Measurements from ENCODE around the gene GMDS. TPM values are rescaled to one million over a fixed set of nuclear protein-coding genes. Genes with fewer than 3 reads are reported as not detected.

The GMDS gene
- total and polyA plus RNA-seq, 2 experiments from 2014 or later = 3.0 to 12.6 TPM

DNA sequence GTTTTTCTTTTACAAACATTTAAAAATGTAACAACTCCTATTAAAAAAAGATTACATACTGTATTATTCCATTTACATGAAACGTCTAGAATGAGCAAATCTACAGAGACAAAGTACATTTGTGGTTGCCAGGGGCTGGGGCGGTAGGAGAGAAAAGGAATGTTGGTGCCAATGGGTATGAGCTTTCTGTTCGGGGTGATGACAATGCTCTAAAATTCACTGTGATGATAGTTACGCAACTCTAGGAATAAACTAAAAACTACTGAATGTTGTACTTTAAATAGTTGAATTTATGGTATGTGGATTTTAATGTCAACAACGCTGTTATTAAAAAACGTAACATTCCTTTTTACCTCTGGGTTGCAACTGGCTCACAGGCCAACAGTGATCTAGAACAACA is 211.1 kb downstream of the GMDS start:
- no peak for TF ChIP-seq EZH2phosphoT487 (IDR thresholded peaks at IDR 0.05; ENCODE audit: insufficient read depth, low read depth)
- TF ChIP-seq EZH2 (IDR thresholded peaks at IDR 0.05; ENCODE audit: insufficient read depth, poor library complexity, severe bottlenecking) = no peak
- no peak overlapping the region for H2AFZ ChIP-seq
- H4K20me1 ChIP-seq (ENCODE audit: insufficient read depth) = no peaks in the 10 kb centered on the region
- no peak for DNase-seq
- H3K9me3 ChIP-seq (ENCODE audit: low read depth) = no peaks in the 10 kb centered on the region
- in situ Hi-C loops (cut with MboI) = no loop called here
- H3K27ac ChIP-seq = no peak overlapping the region
- no peaks in the 10 kb centered on the region for H3K27me3 ChIP-seq (replicated peaks; ENCODE audit: insufficient read depth)
- 80 to 84% methylated on average over 6 of the region's 6 CpGs for WGBS, 2 experiments (ENCODE audit: low coverage in 1 of 2, low lambda C conversion rate in 2 of 2, missing lambda C conversion rate in 2 of 2)
- H3F3A ChIP-seq (ENCODE audit: insufficient read depth) = no peaks in the 10 kb centered on the region
- H3K79me2 ChIP-seq (ENCODE audit: insufficient read depth) = no peaks in the 10 kb centered on the region
- H3K9me2 ChIP-seq (ENCODE audit: insufficient read depth) = no peaks in the 10 kb centered on the region
- H3K9ac ChIP-seq = no peak overlapping the region
- no peaks in the 10 kb centered on the region for H3K4me1 ChIP-seq (ENCODE audit: insufficient read depth)
- no peaks in the 10 kb centered on the region for H3K36me3 ChIP-seq (ENCODE audit: low read depth)
- no peak overlapping the region for H3K4me2 ChIP-seq (ENCODE audit: unreplicated experiment)
- H3K4me3 ChIP-seq = no peak overlapping the region

DNA sequence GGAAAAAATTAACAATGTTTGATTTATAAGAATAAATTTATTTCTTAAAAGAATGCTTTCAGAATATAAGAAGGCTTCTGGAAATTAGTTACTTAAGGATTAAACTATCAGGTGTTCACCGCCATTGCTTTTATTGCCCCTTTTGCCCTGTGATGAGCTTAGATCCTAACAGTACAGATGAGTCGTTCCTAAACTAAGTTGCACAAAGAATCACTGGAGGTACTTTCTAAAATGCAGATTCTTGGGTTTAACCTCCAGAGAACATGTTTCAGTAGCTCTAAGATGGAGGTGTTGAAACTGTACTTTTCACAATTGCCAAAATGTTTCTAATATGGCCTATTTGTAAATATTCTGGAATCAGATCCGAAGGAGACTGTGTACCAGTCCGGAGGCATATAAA is 211.9 kb downstream of the GMDS start:
- DNase-seq = no peak
- no peak overlapping the region for H3K9ac ChIP-seq
- no peak overlapping the region for H3K4me3 ChIP-seq
- H3K9me3 ChIP-seq (ENCODE audit: low read depth) = no peaks in the 10 kb centered on the region
- no peak overlapping the region for H2AFZ ChIP-seq
- H3K4me1 ChIP-seq (ENCODE audit: insufficient read depth) = no peaks in the 10 kb centered on the region
- WGBS, 2 experiments (ENCODE audit: low coverage in 1 of 2, low lambda C conversion rate in 2 of 2, missing lambda C conversion rate in 2 of 2) = 95 to 97% methylated on average over 4 of the region's 4 CpGs
- no peaks in the 10 kb centered on the region for H3K36me3 ChIP-seq (ENCODE audit: low read depth)
- no peaks in the 10 kb centered on the region for H3F3A ChIP-seq (ENCODE audit: insufficient read depth)
- no peak overlapping the region for H3K4me2 ChIP-seq (ENCODE audit: unreplicated experiment)
- H3K27ac ChIP-seq = no peak overlapping the region
- in situ Hi-C loops (cut with MboI) = no loop called here
- H4K20me1 ChIP-seq (ENCODE audit: insufficient read depth) = no peaks in the 10 kb centered on the region
- H3K9me2 ChIP-seq (ENCODE audit: insufficient read depth) = no peaks in the 10 kb centered on the region
- no peaks in the 10 kb centered on the region for H3K27me3 ChIP-seq (replicated peaks; ENCODE audit: insufficient read depth)
- H3K79me2 ChIP-seq (ENCODE audit: insufficient read depth) = no peaks in the 10 kb centered on the region
- TF ChIP-seq EZH2 (IDR thresholded peaks at IDR 0.05; ENCODE audit: insufficient read depth, poor library complexity, severe bottlenecking) = no peak
- no peak for TF ChIP-seq EZH2phosphoT487 (IDR thresholded peaks at IDR 0.05; ENCODE audit: insufficient read depth, low read depth)

DNA sequence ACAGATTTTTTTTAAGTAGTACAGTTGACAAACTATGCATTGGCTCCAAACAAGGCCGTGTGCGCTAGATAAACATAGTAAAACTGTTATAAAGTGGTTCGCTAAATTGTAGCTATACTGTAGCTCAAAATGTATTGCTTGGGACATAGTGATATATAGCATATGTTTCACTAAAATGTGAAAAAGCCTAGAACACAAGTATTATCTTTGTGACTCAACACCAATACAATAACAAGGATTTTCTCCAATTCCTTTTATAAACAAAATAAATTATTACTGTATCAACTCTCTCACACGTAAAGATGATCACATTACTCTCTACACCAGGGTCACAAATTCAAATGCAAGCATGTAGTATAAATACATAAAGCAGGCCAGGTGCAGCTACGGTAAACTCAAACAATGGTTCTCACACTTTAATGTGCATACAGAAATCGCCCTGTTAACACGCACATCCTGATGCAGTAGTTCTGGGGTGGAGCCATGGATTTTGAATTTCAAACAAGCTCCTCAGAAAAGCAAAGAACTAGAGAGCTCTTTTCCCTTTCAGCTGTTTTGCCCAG is 214.6 kb downstream of the GMDS start:
- no peaks in the 10 kb centered on the region for H3K9me2 ChIP-seq (ENCODE audit: insufficient read depth)
- DNase-seq = no peak
- H3K79me2 ChIP-seq (ENCODE audit: insufficient read depth) = no peaks in the 10 kb centered on the region
- no peaks in the 10 kb centered on the region for H4K20me1 ChIP-seq (ENCODE audit: insufficient read depth)
- WGBS, 2 experiments (ENCODE audit: low coverage in 1 of 2, low lambda C conversion rate in 2 of 2, missing lambda C conversion rate in 2 of 2) = 95 to 97% methylated on average over 7 of the region's 7 CpGs
- H3F3A ChIP-seq (ENCODE audit: insufficient read depth) = no peaks in the 10 kb centered on the region
- H3K4me1 ChIP-seq (ENCODE audit: insufficient read depth) = no peaks in the 10 kb centered on the region
- H3K27ac ChIP-seq = no peak overlapping the region
- H3K4me3 ChIP-seq = no peak overlapping the region
- H3K9me3 ChIP-seq (ENCODE audit: low read depth) = no peaks in the 10 kb centered on the region
- TF ChIP-seq EZH2phosphoT487 (IDR thresholded peaks at IDR 0.05; ENCODE audit: insufficient read depth, low read depth) = no peak
- TF ChIP-seq EZH2 (IDR thresholded peaks at IDR 0.05; ENCODE audit: insufficient read depth, poor library complexity, severe bottlenecking) = no peak
- no peaks in the 10 kb centered on the region for H3K27me3 ChIP-seq (replicated peaks; ENCODE audit: insufficient read depth)
- no peak overlapping the region for H3K9ac ChIP-seq
- no peak overlapping the region for H2AFZ ChIP-seq
- H3K4me2 ChIP-seq (ENCODE audit: unreplicated experiment) = no peak overlapping the region
- in situ Hi-C loops (cut with MboI) = no loop called here
- H3K36me3 ChIP-seq (ENCODE audit: low read depth) = no peaks in the 10 kb centered on the region

DNA sequence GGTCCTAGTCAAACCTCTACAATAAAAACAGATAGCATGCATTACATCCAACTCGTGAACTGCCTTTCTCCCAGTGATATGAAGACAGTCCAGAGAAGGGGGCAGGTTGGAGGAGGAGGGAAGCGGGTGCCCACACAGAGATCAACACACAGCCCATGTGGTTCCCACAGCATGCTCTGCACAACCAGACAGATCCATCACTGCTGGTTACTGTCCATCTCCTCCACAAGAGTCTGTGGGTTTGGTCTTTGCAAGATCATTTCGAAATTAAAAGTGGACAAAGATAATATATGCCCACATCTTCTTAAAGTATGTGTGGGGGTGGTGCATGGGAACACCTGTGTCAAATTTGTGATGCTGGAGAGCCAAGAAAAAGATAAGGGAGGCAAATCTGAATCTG is 215.5 kb downstream of the GMDS start:
- WGBS, 2 experiments (ENCODE audit: low coverage in 1 of 2, low lambda C conversion rate in 2 of 2, missing lambda C conversion rate in 2 of 2) = 79 to 85% methylated on average over 3 of the region's 3 CpGs
- TF ChIP-seq EZH2phosphoT487 (IDR thresholded peaks at IDR 0.05; ENCODE audit: insufficient read depth, low read depth) = no peak
- H3K9me3 ChIP-seq (ENCODE audit: low read depth) = no peaks in the 10 kb centered on the region

More for the DNA sequence above, 215.5 kb downstream of the GMDS start:
- no peaks in the 10 kb centered on the region for H3K36me3 ChIP-seq (ENCODE audit: low read depth)
- no peak for DNase-seq
- no peaks in the 10 kb centered on the region for H4K20me1 ChIP-seq (ENCODE audit: insufficient read depth)
- H3K9me2 ChIP-seq (ENCODE audit: insufficient read depth) = no peaks in the 10 kb centered on the region
- H3K79me2 ChIP-seq (ENCODE audit: insufficient read depth) = no peaks in the 10 kb centered on the region
- no peaks in the 10 kb centered on the region for H3F3A ChIP-seq (ENCODE audit: insufficient read depth)
- no peak overlapping the region for H3K4me2 ChIP-seq (ENCODE audit: unreplicated experiment)
- H3K4me1 ChIP-seq (ENCODE audit: insufficient read depth) = no peaks in the 10 kb centered on the region
- no peaks in the 10 kb centered on the region for H3K27me3 ChIP-seq (replicated peaks; ENCODE audit: insufficient read depth)
- no peak overlapping the region for H3K27ac ChIP-seq
- H3K9ac ChIP-seq = no peak overlapping the region
- no peak overlapping the region for H2AFZ ChIP-seq
- in situ Hi-C loops (cut with MboI) = no loop called here
- H3K4me3 ChIP-seq = no peak overlapping the region
